GM20000 (cell line): Measurements from ENCODE around the gene DLG2.
A peak's percentile ranks its signal among the peaks of the same experiment; 100 is the strongest.
"Not testable (repeated sequence)": the region's sequence is repeated elsewhere in the genome, so short reads cannot be mapped to it uniquely, and the experiment has no call there.

ENCODE experiments used
- DNase-seq: peaks from one replicate; pipeline ENCODE4 v3.0.0; 2012; ENCODE audit warnings: low spot score
- TF ChIP-seq, protein P1 (sequence below): IDR thresholded peaks from 2 replicates; pipeline ENCODE4 v1.5.1; 2012; ENCODE audit warnings: mild to moderate bottlenecking, control low read depth; ENCODE audit errors: extremely low read depth, missing control alignments

DLG2 gene

DNA sequence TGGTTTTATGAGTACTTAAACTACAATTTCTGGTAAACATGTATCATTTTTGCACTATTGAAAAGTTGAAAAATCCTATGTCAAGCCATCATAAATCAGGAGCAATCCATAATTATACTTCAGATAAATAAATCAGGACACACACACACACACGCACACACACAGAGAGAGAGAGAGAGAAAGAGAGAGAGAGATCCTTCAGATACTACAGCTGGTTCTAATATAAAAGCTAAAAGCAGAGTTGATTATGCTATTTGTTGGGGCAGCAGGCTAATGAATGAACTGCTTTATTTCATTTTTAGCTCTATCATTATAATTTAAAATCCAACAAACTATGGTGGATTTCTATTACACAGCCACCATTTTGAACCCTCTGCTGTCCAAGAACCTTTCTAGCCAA lies 2018.6 kb downstream of the DLG2 start:
- no peak for DNase-seq
- TF ChIP-seq, protein P1, sequence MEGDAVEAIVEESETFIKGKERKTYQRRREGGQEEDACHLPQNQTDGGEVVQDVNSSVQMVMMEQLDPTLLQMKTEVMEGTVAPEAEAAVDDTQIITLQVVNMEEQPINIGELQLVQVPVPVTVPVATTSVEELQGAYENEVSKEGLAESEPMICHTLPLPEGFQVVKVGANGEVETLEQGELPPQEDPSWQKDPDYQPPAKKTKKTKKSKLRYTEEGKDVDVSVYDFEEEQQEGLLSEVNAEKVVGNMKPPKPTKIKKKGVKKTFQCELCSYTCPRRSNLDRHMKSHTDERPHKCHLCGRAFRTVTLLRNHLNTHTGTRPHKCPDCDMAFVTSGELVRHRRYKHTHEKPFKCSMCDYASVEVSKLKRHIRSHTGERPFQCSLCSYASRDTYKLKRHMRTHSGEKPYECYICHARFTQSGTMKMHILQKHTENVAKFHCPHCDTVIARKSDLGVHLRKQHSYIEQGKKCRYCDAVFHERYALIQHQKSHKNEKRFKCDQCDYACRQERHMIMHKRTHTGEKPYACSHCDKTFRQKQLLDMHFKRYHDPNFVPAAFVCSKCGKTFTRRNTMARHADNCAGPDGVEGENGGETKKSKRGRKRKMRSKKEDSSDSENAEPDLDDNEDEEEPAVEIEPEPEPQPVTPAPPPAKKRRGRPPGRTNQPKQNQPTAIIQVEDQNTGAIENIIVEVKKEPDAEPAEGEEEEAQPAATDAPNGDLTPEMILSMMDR, result no peak

DNA sequence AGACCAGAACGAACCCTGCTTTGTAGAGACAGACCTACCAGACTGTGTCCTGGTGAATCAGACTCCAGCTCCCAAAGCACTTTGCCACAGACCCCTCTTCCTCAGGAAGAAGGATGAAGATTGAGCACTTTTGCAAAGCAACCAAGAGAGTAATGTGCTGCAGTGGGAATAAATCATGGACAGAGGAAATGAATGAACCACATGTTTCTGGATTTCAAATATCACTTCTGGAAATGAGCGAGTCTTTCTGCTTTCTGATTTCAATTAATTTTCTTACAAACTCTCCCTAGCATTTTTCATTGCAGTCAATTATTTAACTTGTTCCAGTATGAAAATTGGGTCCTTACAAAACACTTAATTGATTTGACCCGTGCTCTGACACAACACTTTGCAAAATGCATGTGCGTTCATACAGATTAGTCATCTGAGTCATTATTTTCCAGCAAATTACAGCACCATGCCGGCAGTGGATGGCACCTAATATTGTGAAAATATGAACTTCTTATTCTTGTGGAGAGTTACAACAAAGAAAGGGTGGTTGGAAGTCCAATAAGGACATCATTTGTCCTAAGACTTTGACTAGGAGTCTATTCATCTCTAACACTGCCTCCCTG lies 2025.1 kb downstream of the DLG2 start:
- TF ChIP-seq, protein P1, result no peak
- DNase-seq, result no peak

DNA sequence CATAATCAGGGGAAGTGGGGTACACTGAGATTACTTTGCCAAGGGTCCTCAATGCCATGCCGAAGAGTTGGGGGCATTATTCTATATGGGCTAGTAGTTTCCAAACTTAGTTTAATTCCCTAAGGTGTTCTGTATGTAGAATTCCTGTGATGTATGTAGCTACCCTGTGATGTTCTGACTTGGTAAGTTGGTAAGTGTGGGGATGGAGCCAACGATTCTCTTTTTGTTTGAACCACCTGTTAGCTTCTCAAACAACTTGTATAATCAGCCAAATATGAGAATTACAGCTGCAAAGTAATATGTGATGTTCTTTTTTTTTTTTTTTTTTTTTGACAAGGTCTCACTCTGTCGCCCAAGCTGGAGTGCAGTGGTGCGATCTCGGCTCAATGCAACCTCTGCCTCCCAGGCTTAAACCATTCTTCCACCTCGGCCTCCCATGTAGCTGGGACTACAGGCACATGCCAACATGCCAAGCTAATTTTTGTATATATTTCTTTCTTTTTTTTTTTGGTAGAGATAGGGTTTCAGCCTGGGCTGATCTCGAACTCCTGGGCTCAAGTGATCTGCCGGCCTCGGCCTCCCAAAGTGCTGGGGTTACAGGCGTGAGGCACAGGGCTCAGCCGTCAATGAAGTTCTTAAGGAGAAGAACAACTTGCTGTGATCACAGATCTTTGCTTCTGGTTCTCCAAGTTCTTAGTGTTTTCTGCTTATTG lies 2025.8 kb downstream of the DLG2 start:
- TF ChIP-seq, protein P1, result no peak
- DNase-seq, result no peak

GRCh38 chr11:83600661-83601060 lies 2026.5 kb downstream of the DLG2 start:
- TF ChIP-seq, protein P1, result no peak
- DNase-seq, result no peak

- DNase-seq, result no peak
- TF ChIP-seq, protein P1, result no peak
Measured at GRCh38 chr11:83599066-83599465, 2028.1 kb downstream of the DLG2 start.

- not testable (repeated sequence) for DNase-seq
Measured at GRCh38 chr11:83587797-83588196, 2039.3 kb downstream of the DLG2 start.

DNA sequence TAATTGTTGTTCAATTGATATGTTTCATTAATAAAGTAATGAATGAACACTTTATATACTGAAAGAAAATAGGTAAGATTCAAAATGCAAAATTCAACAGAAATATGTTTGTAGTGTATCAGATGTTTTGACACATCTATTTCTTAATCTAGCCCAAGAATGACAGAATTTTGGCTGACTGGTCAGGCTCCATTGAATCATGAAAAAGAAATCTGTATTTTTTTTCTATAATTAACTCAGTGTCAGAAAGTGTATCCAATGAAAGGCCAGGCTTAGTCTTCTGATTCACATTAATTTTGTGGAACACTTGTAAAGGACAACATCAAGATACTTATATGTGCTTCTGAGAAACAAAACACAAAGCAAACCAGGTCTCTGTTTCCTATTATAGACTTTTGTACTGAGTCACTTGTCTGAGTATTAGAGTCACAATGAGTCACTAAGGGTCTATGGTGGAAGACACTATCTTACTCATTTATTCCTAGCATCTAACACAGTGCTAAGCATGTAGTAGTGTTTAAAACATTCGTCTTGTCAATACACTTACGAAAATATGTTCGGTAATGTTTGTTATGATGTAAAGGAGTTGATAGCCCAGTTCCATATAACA lies 2043.3 kb downstream of the DLG2 start:
- TF ChIP-seq, protein P1, result no peak

More for the DNA sequence above, 2043.3 kb downstream of the DLG2 start:
- DNase-seq, result peak; percentile 31
